ENCODE measurements around the gene C10orf71. TPM values are rescaled to one million over a fixed set of nuclear protein-coding genes. Genes with fewer than 3 reads are reported as not detected.

C10orf71 gene
- total and polyA plus RNA-seq, 11 donors, result 6.6 to 228 (median 112) TPM

GRCh38 chr10:49334964-49335363 is 36.0 kb downstream of the C10orf71 start:
- Histone ChIP-seq H3K4me1 (no peaks in the 10 kb centered on the region), H3K27me3 (no peaks in the 10 kb centered on the region), H3K27ac (no peak overlapping the region), H3K36me3 (no peaks in the 10 kb centered on the region), H3K4me3 (no peak overlapping the region), H3K9me3 (no peaks in the 10 kb centered on the region)
- ATAC-seq, result no peak
- DNase-seq, result no peak
- intact Hi-C loops (cut with DNase I), result no loop called here
- TF ChIP-seq POLR2A (IDR thresholded peaks at IDR 0.05) (no peak), CTCF (IDR thresholded peaks at IDR 0.05) (no peak)

GRCh38 chr10:49335364-49335972 is 36.5 kb downstream of the C10orf71 start:
- Histone ChIP-seq H3K4me1 (no peaks in the 10 kb centered on the region), H3K27ac (no peak overlapping the region), H3K4me3 (no peak overlapping the region), H3K36me3 (no peaks in the 10 kb centered on the region), H3K27me3 (no peaks in the 10 kb centered on the region), H3K9me3 (no peaks in the 10 kb centered on the region)
- ATAC-seq (no peak), DNase-seq (no peak)
- 47 to 68% (median 59%) methylated on average over 1 of the region's 1 CpG for WGBS, 4 donors
- no peak for TF ChIP-seq POLR2A (IDR thresholded peaks at IDR 0.05)
- no peak for TF ChIP-seq CTCF (IDR thresholded peaks at IDR 0.05)
- intact Hi-C loops (cut with DNase I), result no loop called here

GRCh38 chr10:49338604-49339003 is 39.6 kb downstream of the C10orf71 start:
- no peak for TF ChIP-seq CTCF (IDR thresholded peaks at IDR 0.05)
- TF ChIP-seq POLR2A (IDR thresholded peaks at IDR 0.05), result no peak
- no peak overlapping the region for H3K4me3 ChIP-seq
- ATAC-seq, result no peak
- H3K9me3 ChIP-seq, result no peaks in the 10 kb centered on the region
- 88 to 96% (median 93%) methylated on average over 1 of the region's 1 CpG for WGBS, 4 donors
- H3K27ac ChIP-seq, result no peak overlapping the region
- intact Hi-C loops (cut with DNase I), result no loop called here
- H3K4me1 ChIP-seq, result no peaks in the 10 kb centered on the region
- no peaks in the 10 kb centered on the region for H3K27me3 ChIP-seq
- H3K36me3 ChIP-seq, result no peaks in the 10 kb centered on the region
- DNase-seq, result no peak

- ATAC-seq (no peak), DNase-seq (no peak)
- WGBS, 4 donors, result 61 to 97% (median 68%) methylated on average over 2 of the region's 2 CpGs
- no peaks in the 10 kb centered on the region for H3K4me1 ChIP-seq
- TF ChIP-seq CTCF (IDR thresholded peaks at IDR 0.05) (no peak), POLR2A (IDR thresholded peaks at IDR 0.05) (no peak)
- peaks cover 0 to 4% (median under 1%) of the 10 kb centered on the region in 12 donors for H3K9me3 ChIP-seq
- intact Hi-C loops (cut with DNase I), result no loop called here
- no peaks in the 10 kb centered on the region for H3K27me3 ChIP-seq
- no peak overlapping the region for H3K4me3 ChIP-seq
- H3K27ac ChIP-seq, result no peak overlapping the region
- H3K36me3 ChIP-seq, result no peaks in the 10 kb centered on the region
Measured at GRCh38 chr10:49344840-49345239, 45.9 kb downstream of the C10orf71 start.

Data from heart left ventricle (tissue), 16 donors.